ENCODE data around the gene FBLN1. TPM values are rescaled to one million over a fixed set of nuclear protein-coding genes. Genes with fewer than 3 reads are reported as not detected.

FBLN1 gene
- total RNA-seq, 1 donor from 2014 or later: 18.2 TPM

DNA sequence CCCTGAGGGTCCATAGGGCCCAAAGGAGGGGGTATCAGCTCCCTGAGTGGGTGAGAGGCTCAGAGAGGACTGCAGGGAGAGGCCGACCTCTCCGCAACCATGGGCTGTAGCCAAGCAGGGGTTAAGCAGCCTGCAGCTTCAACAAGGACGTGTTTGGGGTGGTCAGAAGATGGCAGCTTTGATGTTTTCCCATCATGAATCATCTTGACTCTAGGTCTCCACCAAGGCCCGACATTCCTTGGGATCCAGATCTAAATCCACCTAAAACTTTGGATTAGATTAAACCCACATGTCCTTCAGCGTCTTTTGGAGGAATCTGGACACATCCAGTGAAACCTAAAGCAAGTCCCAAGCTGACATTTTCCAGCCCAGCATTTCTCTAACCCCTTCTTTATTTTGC is 19.8 kb downstream of the FBLN1 start:
- no peak overlapping the region for H3K4me3 ChIP-seq (ENCODE audit: low read depth, low read length)
- H3K36me3 ChIP-seq (ENCODE audit: control insufficient read depth, insufficient read depth, low read length): peaks cover 1% of the 10 kb centered on the region
- no peaks in the 10 kb centered on the region for H3K27me3 ChIP-seq (ENCODE audit: control insufficient read depth, insufficient read depth, low read length)
- DNase-seq (ENCODE audit: low read depth) (no peak), FAIRE-seq (no peak)
- TF ChIP-seq CTCF (IDR thresholded peaks at IDR 0.05; ENCODE audit: insufficient read depth, low read length, severe bottlenecking): no peak

DNA sequence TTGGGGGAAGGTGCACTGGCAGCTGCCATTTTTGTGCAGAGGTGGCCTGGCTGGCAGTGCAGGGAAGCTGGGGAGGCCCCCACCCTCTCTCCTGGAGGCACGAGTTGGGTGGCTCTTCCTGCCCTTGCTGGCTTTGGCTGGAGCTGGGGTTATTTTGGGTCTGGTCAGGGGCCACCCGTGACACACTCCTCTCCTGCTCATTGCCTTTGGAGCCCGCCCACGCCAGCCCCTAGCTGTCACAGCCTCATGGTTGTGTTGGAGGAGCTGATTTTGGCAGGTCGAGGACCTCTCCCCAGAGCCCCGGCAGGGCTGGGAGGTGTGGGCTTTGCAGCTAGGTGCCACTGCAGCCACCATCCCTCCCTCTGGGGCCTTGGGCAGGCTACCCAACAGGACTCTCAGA is 21.5 kb downstream of the FBLN1 start:
- Histone ChIP-seq H3K4me3 (ENCODE audit: low read depth, low read length) (no peak overlapping the region), H3K36me3 (ENCODE audit: control insufficient read depth, insufficient read depth, low read length) (peaks cover 1% of the 10 kb centered on the region), H3K27me3 (ENCODE audit: control insufficient read depth, insufficient read depth, low read length) (no peaks in the 10 kb centered on the region)
- TF ChIP-seq CTCF (IDR thresholded peaks at IDR 0.05; ENCODE audit: insufficient read depth, low read length, severe bottlenecking): no peak
- DNase-seq (ENCODE audit: low read depth) (no peak), FAIRE-seq (no peak)

DNA sequence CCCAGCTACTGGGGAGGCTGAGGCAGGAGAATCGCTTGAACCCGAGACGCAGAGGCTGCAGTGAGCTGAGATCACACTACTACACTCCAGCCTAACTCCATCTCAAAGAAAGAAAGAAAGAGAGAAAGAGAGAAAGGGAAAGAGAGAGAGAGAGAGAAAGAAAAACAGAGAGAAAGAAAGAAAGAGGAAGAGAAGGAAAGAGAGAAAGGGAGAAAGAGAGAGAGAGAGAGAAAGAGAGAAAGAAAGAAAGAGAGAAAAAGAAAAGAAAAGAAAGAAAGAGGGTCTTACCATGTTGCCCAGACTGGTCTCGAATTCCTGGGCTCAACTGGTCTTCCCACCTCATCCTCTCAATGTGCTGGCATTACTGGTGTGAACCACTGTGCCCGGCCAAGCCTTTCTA is 22.3 kb downstream of the FBLN1 start:
- no peak for TF ChIP-seq CTCF (IDR thresholded peaks at IDR 0.05; ENCODE audit: insufficient read depth, low read length, severe bottlenecking)
- no peak overlapping the region for H3K4me3 ChIP-seq (ENCODE audit: low read depth, low read length)
- FAIRE-seq: no peak
- peaks cover 1% of the 10 kb centered on the region for H3K36me3 ChIP-seq (ENCODE audit: control insufficient read depth, insufficient read depth, low read length)
- DNase-seq (ENCODE audit: low read depth): no peak
- H3K27me3 ChIP-seq (ENCODE audit: control insufficient read depth, insufficient read depth, low read length): no peaks in the 10 kb centered on the region

GRCh38 chr22:45525480-45525879 is 22.8 kb downstream of the FBLN1 start:
- TF ChIP-seq CTCF (IDR thresholded peaks at IDR 0.05; ENCODE audit: insufficient read depth, low read length, severe bottlenecking): no peak
- H3K36me3 ChIP-seq (ENCODE audit: control insufficient read depth, insufficient read depth, low read length): no peaks in the 10 kb centered on the region
- FAIRE-seq: no peak

DNA sequence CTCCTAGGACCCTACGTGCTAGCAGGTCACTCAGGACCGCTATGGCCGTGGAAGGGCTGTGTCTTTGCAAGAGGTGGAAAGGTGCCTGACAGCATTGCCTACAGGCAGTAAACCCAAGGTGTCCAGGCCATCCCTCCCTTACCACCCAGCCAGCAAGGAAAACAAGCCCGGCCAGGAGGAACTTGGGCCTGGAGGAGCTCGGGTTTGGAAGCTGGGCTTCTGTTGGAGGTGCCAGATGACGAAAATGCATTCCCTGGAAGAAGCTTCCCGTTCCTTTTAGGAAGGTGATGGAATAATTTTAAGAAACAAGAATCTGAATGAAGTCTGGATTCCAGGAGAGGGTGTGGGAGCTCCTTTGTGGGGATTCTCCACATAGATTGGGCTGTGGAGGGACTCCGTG is 23.6 kb downstream of the FBLN1 start:
- no peaks in the 10 kb centered on the region for H3K36me3 ChIP-seq (ENCODE audit: control insufficient read depth, insufficient read depth, low read length)
- no peak for TF ChIP-seq CTCF (IDR thresholded peaks at IDR 0.05; ENCODE audit: insufficient read depth, low read length, severe bottlenecking)
- DNase-seq (ENCODE audit: low read depth) (no peak), FAIRE-seq (no peak)
- no peak overlapping the region for H3K4me3 ChIP-seq (ENCODE audit: low read depth, low read length)
- no peaks in the 10 kb centered on the region for H3K27me3 ChIP-seq (ENCODE audit: control insufficient read depth, insufficient read depth, low read length)

More at GRCh38 chr22:45525480-45525879, 22.8 kb downstream of the FBLN1 start:
- no peaks in the 10 kb centered on the region for H3K27me3 ChIP-seq (ENCODE audit: control insufficient read depth, insufficient read depth, low read length)
- no peak for DNase-seq (ENCODE audit: low read depth)
- no peak overlapping the region for H3K4me3 ChIP-seq (ENCODE audit: low read depth, low read length)

- H3K36me3 ChIP-seq (ENCODE audit: control insufficient read depth, insufficient read depth, low read length): no peaks in the 10 kb centered on the region
- no peak for TF ChIP-seq CTCF (IDR thresholded peaks at IDR 0.05; ENCODE audit: insufficient read depth, low read length, severe bottlenecking)
These were observed 24.2 kb downstream of the FBLN1 start for GRCh38 chr22:45526768-45527360.

More at GRCh38 chr22:45526768-45527360, 24.2 kb downstream of the FBLN1 start:
- DNase-seq (ENCODE audit: low read depth) (no peak), FAIRE-seq (no peak)
- H3K27me3 ChIP-seq (ENCODE audit: control insufficient read depth, insufficient read depth, low read length): no peaks in the 10 kb centered on the region
- no peak overlapping the region for H3K4me3 ChIP-seq (ENCODE audit: low read depth, low read length)
